Activated CD4-positive, alpha-beta T cell treated with anti-CD3 and anti-CD28 coated beads, Interleukin-2, Interleukin-4, amounts not matched to agents 100 ng/mL and 50 ng/mL, durations not matched to agents 16 hours and 8 hours (primary cell): ENCODE results near the gene EHBP1.
A peak's percentile ranks its signal among the peaks of the same experiment; 100 is the strongest.

Experiments used
- DNase-seq: peaks from one replicate; pipeline ENCODE4 v3.0.0-alpha.2; 2020; ENCODE audit warnings: low spot score

The EHBP1 gene

GRCh38 chr2:63051795-63052333, 346.4 kb downstream of the EHBP1 start:
- no peak for DNase-seq

- DNase-seq = no peak
Measured at GRCh38 chr2:63052411-63053080, 347.0 kb downstream of the EHBP1 start.

GRCh38 chr2:63053081-63053888, 347.8 kb downstream of the EHBP1 start:
- DNase-seq = no peak

DNA sequence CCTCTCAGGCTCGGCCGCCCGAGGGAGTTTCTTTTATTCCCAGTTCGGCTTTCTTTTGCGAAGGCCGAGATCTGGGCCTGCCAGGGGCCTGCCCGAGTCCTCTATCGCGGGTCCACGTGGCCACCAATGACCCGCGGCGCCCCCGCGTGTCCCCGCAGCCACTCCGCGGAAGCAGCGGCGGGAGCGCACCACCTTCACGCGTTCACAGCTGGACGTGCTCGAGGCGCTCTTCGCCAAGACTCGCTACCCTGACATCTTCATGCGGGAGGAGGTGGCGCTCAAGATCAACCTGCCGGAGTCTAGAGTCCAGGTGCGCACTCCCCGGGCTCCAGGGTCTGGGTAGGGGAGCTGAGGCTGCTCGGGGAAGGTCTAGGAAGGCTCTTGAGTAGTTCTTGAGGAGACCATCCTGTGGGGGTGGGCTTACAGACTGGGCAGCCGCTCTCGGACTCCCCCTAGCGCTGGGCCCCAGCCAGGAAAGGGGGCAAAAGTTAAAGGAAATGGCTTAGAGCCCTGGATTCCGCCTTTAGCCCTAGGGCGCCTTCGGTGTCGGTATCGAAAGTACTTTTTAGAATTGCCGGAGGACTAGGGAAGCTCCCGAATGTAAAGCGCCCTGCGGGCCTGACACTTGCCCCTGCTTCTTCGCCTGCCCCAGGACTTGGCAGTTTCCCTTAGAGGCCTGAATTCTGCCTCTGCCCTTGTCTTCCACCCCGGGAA, 348.5 kb downstream of the EHBP1 start:
- DNase-seq = peak; percentile 56

DNA sequence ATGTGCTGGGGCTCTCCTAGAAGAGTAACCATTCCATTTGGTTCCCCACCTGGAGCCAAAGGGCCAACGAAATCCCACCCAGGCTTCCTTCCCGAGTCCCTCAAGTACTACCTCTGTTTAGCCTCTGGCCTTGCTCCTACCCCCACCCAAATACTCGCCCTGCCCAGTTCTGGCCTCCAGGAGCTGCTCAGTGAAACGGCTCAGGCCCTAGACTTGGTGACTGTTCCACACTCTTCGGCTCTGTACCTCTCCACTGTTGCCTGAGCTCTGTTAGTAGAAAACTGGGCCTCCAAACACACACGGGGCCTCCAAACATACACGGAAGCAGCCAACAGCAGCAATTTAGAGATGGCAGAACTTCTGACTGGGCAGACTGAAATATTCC, 349.3 kb downstream of the EHBP1 start:
- no peak for DNase-seq

DNA sequence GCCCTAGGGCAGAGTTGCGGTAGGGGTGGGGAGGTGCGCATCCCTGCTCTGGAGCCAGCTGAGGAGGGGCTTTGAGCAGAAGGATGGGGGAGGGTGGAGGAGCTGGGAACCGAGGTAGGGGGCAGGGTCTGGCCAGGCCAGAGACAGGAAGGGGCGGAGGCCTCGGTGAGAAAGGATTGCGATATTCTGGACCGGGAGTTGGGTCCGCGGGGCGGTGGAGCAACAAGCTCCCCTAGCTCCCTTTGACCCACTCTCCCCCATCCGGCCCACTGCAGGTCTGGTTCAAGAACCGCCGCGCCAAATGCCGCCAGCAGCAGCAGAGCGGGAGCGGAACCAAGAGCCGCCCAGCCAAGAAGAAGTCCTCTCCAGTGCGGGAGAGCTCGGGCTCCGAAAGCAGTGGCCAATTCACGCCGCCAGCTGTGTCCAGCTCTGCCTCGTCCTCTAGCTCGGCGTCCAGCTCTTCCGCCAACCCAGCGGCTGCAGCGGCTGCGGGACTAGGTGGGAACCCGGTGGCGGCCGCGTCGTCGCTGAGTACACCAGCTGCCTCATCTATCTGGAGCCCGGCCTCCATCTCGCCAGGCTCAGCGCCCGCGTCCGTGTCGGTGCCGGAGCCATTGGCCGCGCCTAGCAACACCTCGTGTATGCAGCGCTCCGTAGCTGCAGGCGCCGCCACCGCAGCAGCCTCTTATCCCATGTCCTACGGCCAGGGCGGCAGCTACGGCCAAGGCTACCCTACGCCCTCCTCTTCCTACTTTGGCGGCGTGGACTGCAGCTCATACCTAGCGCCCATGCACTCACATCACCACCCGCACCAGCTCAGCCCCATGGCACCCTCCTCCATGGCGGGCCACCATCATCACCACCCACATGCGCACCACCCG, 350.0 kb downstream of the EHBP1 start:
- DNase-seq = no peak

DNA sequence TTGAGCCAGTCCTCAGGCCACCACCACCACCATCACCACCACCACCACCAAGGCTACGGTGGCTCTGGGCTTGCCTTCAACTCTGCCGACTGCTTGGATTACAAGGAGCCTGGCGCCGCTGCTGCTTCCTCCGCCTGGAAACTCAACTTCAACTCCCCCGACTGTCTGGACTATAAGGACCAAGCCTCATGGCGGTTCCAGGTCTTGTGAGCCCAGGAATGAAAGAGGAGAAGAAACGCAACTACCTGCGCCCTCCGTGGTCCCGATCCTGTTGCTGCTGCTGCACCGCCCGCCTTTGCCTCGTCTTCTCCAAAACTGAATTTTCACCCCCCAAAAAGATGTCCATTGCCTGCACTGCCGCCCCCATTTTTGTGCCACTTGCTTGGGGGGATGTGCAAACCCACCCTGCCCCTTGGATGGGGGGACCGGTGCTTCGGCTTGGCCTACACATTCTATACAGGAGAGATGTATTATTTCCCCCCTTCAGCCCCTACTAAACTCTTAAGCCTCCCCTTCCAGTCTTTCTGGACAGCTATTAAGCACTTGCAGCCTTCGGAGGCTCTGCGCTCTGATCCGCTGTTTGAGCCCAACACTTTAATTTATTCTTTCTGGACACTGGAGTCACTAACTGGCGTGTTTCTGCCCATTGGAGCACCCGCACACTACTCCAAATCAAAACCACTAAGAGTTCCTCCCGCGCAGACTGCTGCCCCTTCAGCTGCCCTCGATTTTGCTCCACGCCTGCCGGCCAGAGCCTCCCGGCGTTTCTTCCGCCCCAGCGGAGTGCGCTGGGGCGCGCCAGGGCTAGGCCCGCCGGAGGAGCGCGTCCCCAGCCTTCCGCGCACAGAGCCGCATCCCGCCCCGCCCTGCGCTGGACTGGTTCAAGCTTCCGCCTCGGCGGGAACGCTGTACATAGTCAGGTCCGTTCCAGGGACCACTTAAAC, 350.9 kb downstream of the EHBP1 start:
- DNase-seq = no peak

- no peak for DNase-seq
Measured at GRCh38 chr2:63057249-63058143, 352.0 kb downstream of the EHBP1 start.

DNA sequence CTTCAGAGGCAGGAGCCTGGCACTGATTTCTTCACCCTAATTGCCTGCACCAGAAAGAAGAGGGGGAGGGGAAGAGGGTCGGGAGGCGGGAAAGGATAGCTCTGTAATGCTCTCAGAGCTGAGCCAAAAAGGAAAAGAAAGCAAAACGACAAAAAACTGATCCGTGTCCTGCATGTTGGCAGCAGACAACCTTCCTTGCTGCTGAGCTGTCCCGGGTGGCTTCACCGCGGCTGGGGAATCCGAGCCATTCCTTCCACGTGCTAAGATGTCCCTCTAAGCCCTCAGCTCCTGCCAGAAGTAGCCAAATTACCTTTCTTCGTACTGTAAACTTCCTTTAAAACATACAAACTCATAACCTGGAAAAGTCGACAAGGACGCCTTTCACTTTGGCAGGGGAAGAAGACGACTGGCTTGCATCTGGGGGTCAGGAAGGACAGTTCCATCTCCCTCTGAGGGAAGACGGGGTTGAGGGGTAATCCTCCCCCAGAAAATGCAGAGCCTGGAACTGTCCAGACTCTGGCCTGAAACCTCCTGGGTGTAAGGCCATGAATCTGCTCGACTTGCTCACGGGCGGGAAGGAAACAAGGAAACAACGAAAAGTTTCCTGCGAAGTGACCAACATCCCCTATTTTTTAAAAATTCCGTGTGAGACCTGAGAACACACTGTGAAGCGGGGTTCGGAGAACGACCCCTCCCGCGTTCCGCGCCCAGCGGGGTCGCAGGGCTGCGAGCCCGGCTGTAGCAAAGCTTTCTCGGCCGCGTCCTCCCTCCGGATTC, 352.8 kb downstream of the EHBP1 start:
- no peak for DNase-seq

GRCh38 chr2:63058921-63059792, 353.6 kb downstream of the EHBP1 start:
- DNase-seq = no peak

GRCh38 chr2:63059793-63060471, 354.4 kb downstream of the EHBP1 start:
- no peak for DNase-seq

GRCh38 chr2:63060472-63060991, 355.0 kb downstream of the EHBP1 start:
- no peak for DNase-seq

DNA sequence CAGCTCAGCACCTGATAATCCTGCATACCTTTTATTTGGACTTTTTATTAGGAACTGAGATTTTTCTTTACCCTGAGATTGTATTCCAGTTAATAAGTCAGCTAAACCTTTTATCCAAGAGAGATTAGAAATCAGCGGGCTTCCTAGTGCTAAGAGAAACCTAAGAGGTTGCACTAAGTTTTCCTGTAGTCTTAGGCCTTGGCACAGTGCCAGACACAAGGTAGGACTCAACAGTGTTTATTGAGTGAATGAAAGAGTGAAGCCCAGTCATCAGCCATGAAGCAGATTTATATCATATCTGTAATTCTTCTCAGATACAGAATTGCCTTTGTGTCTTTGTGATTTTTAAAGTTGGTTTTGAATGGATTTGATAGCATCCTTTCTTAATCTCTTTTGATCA, 358.7 kb downstream of the EHBP1 start:
- DNase-seq = no peak

- no peak for DNase-seq
Measured at GRCh38 chr2:63064661-63065060, 359.1 kb downstream of the EHBP1 start.

- no peak for DNase-seq
Measured at GRCh38 chr2:63066265-63066664, 360.8 kb downstream of the EHBP1 start.

- DNase-seq = no peak
Measured at GRCh38 chr2:63066838-63067237, 361.3 kb downstream of the EHBP1 start.

- DNase-seq = no peak
Measured at GRCh38 chr2:63071664-63072063, 366.2 kb downstream of the EHBP1 start.
